ENCODE measurements around the gene RLBP1. TPM values are rescaled to one million over a fixed set of nuclear protein-coding genes. Genes with fewer than 3 reads are reported as not detected.

RLBP1 gene
- total RNA-seq, 1 donor from 2014 or later, result not detected

GRCh38 chr15:89187301-89187985 lies 33.9 kb downstream of the RLBP1 start:
- H3K4me3 Mint-ChIP-seq (ENCODE audit: low read depth), result no peak overlapping the region
- no peaks in the 10 kb centered on the region for H3K27me3 Mint-ChIP-seq
- no peak for DNase-seq (ENCODE audit: low spot score, unreplicated experiment)
- H3K4me1 Mint-ChIP-seq (ENCODE audit: low read depth), result peaks cover 14% of the 10 kb centered on the region
- peaks cover 12% of the 10 kb centered on the region for H3K36me3 Mint-ChIP-seq (ENCODE audit: insufficient read depth)
- TF ChIP-seq, protein P1, sequence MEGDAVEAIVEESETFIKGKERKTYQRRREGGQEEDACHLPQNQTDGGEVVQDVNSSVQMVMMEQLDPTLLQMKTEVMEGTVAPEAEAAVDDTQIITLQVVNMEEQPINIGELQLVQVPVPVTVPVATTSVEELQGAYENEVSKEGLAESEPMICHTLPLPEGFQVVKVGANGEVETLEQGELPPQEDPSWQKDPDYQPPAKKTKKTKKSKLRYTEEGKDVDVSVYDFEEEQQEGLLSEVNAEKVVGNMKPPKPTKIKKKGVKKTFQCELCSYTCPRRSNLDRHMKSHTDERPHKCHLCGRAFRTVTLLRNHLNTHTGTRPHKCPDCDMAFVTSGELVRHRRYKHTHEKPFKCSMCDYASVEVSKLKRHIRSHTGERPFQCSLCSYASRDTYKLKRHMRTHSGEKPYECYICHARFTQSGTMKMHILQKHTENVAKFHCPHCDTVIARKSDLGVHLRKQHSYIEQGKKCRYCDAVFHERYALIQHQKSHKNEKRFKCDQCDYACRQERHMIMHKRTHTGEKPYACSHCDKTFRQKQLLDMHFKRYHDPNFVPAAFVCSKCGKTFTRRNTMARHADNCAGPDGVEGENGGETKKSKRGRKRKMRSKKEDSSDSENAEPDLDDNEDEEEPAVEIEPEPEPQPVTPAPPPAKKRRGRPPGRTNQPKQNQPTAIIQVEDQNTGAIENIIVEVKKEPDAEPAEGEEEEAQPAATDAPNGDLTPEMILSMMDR (IDR thresholded peaks at IDR 0.05; ENCODE audit: unreplicated experiment), result no peak
- H3K27ac Mint-ChIP-seq, result no peak overlapping the region
- no peaks in the 10 kb centered on the region for H3K9me3 Mint-ChIP-seq (ENCODE audit: low read depth)

- DNase-seq (ENCODE audit: low spot score, unreplicated experiment), result no peak
- Mint-ChIP-seq H3K4me1 (ENCODE audit: low read depth) (peaks cover 12% of the 10 kb centered on the region), H3K27me3 (no peaks in the 10 kb centered on the region), H3K27ac (no peak overlapping the region), H3K36me3 (ENCODE audit: insufficient read depth) (peaks cover 10% of the 10 kb centered on the region), H3K4me3 (ENCODE audit: low read depth) (no peak overlapping the region), H3K9me3 (ENCODE audit: low read depth) (no peaks in the 10 kb centered on the region)
- TF ChIP-seq, protein P1 (IDR thresholded peaks at IDR 0.05; ENCODE audit: unreplicated experiment), result no peak
Observed at GRCh38 chr15:89186803-89187202, 34.6 kb downstream of the RLBP1 start.

DNA sequence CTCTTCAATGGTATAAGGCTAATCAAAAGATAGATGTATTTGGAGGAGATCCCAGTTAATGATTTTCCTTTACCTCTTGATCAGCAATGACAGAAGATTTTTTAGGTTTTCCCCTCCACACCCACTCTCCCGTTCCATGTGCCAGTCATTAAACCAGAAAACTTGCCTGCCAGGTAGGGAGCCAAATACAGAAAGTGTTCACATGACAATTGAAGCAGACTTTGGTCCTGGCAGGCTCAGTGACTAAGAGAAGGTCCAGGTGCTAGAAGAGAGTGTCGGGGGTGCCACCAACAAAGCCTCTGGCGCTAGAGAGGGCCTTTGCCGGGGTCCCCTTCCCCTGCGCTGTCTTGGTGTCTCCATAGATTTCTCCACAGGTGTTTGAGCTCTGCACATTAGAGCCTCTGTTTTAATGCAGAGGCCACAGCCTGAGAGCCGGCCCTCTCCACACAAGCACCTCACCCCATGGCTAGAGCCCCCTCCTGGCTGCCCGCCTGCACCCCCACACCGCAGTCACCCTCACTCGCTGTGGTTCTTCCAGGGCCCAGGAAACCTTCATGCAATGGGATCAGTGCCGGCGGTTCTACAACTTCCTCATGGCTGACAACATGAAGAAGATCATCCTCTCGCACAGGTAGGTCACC lies 36.4 kb downstream of the RLBP1 start:
- no peaks in the 10 kb centered on the region for H3K27me3 Mint-ChIP-seq
- no peak overlapping the region for H3K27ac Mint-ChIP-seq
- H3K36me3 Mint-ChIP-seq (ENCODE audit: insufficient read depth), result peaks cover 6% of the 10 kb centered on the region
- DNase-seq (ENCODE audit: low spot score, unreplicated experiment), result no peak
- TF ChIP-seq, protein P1 (IDR thresholded peaks at IDR 0.05; ENCODE audit: unreplicated experiment), result no peak
- no peak overlapping the region for H3K4me3 Mint-ChIP-seq (ENCODE audit: low read depth)
- H3K9me3 Mint-ChIP-seq (ENCODE audit: low read depth), result no peaks in the 10 kb centered on the region
- peaks cover 12% of the 10 kb centered on the region for H3K4me1 Mint-ChIP-seq (ENCODE audit: low read depth)

DNA sequence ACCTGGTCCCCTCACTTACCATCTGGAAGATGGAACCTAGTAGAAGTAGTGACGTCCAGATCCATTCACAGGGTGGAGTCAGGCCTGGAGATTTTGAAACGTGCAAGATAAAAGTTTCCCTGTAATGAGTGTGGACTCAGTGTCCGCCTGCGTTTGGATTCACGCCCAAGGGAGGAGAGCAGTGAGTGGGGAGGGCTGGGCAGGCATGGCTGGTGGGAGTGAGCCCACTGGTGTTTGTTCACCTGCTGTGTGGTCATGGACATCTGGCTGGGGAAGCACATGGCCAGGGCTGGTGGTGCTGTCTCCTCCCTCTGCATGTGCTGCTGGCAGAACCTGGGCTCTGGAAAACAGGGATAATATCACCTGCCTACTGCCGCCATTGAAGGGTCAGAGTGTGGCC lies 37.0 kb downstream of the RLBP1 start:
- H3K9me3 Mint-ChIP-seq (ENCODE audit: low read depth), result no peaks in the 10 kb centered on the region
- no peaks in the 10 kb centered on the region for H3K27me3 Mint-ChIP-seq
- TF ChIP-seq, protein P1 (IDR thresholded peaks at IDR 0.05; ENCODE audit: unreplicated experiment), result no peak
- H3K4me1 Mint-ChIP-seq (ENCODE audit: low read depth), result peaks cover 12% of the 10 kb centered on the region
- no peak overlapping the region for H3K4me3 Mint-ChIP-seq (ENCODE audit: low read depth)
- DNase-seq (ENCODE audit: low spot score, unreplicated experiment), result no peak
- no peak overlapping the region for H3K27ac Mint-ChIP-seq
- peaks cover 4% of the 10 kb centered on the region for H3K36me3 Mint-ChIP-seq (ENCODE audit: insufficient read depth)

DNA sequence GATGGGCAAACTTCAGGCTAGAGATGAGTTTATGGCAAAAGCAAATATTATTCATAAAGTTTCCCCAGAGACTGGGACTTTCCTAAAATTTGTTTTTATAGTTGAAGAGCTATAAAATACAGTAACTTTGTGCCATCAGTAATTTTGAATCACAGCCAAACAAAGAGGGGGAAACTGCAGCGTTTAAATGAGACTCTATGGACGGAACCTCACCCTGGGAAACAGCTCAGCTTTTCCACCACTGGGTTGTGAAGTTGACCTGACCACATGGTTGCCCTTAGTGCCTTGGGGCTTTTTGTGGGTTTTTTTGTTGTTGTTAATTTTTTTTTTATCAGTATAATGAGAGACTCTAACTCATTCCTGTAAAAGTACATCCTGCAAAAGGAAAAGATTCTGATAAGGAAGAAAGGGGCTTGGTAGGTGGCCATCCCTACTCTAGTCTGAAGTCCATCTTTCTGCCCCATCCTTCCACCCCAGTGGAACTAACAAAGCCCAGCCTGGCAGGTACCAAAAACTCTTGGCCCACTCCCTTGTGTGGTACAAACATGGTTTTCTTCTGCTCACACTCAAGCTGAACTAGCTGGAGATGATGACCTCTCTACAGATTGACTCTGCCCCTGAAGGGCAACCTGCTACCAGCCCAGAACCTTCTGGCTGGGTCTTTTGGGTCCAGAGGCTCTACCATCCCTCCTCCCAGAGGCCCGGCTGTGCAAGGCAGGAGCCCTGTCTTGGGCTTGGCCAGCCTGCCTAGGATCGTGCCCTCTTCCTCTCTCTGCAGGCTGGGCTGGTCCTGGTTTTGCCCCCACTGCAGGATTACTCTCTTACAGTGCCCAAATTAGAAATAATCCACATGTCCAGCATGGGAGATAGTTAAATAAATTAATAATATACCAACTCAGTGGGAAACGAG lies 41.2 kb downstream of the RLBP1 start:
- H3K9me3 Mint-ChIP-seq (ENCODE audit: low read depth), result no peaks in the 10 kb centered on the region
- no peak overlapping the region for H3K4me3 Mint-ChIP-seq (ENCODE audit: low read depth)
- TF ChIP-seq, protein P1 (IDR thresholded peaks at IDR 0.05; ENCODE audit: unreplicated experiment), result no peak
- peaks cover 6% of the 10 kb centered on the region for H3K36me3 Mint-ChIP-seq (ENCODE audit: insufficient read depth)
- no peak for DNase-seq (ENCODE audit: low spot score, unreplicated experiment)
- no peaks in the 10 kb centered on the region for H3K27me3 Mint-ChIP-seq
- H3K27ac Mint-ChIP-seq, result no peak overlapping the region
- H3K4me1 Mint-ChIP-seq (ENCODE audit: low read depth), result peaks cover 12% of the 10 kb centered on the region

Data from progenitor cell of endocrine pancreas (in vitro differentiated cells).